ENCODE results near the gene LIPT2.

- TF ChIP-seq CTCF (IDR thresholded peaks at IDR 0.05; ENCODE audit: poor library complexity, severe bottlenecking): no peak
- no peak for TF ChIP-seq SMC3 (conservative IDR thresholded peaks at IDR 0.05; ENCODE audit: poor library complexity)
- TF ChIP-seq EP300 (conservative IDR thresholded peaks at IDR 0.05; ENCODE audit: poor library complexity, severe bottlenecking): no peak
- TF ChIP-seq EZH2 (IDR thresholded peaks at IDR 0.05; ENCODE audit: borderline replicate concordance, insufficient read depth, low read length, poor library complexity, severe bottlenecking): no peak
- no peak for TF ChIP-seq POLR2AphosphoS5 (IDR thresholded peaks at IDR 0.05)
- TF ChIP-seq RAD21 (conservative IDR thresholded peaks at IDR 0.05): no peak
- TF ChIP-seq MXI1 (conservative IDR thresholded peaks at IDR 0.05; ENCODE audit: poor library complexity, severe bottlenecking): no peak
- TF ChIP-seq REST (IDR thresholded peaks at IDR 0.05; ENCODE audit: borderline replicate concordance): no peak
Observed at GRCh38 chr11:74487875-74488274, 5.6 kb downstream of the LIPT2 start.

Data from neural cell (in vitro differentiated cells).